ENCODE measurements around the gene FAM20A. TPM values are rescaled to one million over a fixed set of nuclear protein-coding genes. Genes with fewer than 3 reads are reported as not detected.

FAM20A gene
- total RNA-seq, 1 donor: 63.3 TPM

- Histone ChIP-seq H3K4me1 (ENCODE audit: insufficient read depth, low read length) (peaks cover 58% of the 10 kb centered on the region), H2AFZ (ENCODE audit: low read length) (no peak overlapping the region), H3K4me2 (ENCODE audit: insufficient read depth, low read length) (peak overlapping the region; percentile 49), H3K27me3 (ENCODE audit: insufficient read depth, low read length) (no peaks in the 10 kb centered on the region), H3K36me3 (ENCODE audit: insufficient read depth, low read length) (peaks cover 16% of the 10 kb centered on the region), H3K4me3 (ENCODE audit: insufficient read depth, low read length) (peak overlapping the region; percentile 25), H4K20me1 (ENCODE audit: insufficient read depth, low read length) (no peaks in the 10 kb centered on the region), H3K27ac (ENCODE audit: low read depth, low read length) (peak overlapping the region; percentile 43), H3K9me3 (ENCODE audit: low read depth, low read length) (no peaks in the 10 kb centered on the region), H3K79me2 (ENCODE audit: insufficient read depth, low read length) (peaks cover 8% of the 10 kb centered on the region)
- TF ChIP-seq, protein P1, sequence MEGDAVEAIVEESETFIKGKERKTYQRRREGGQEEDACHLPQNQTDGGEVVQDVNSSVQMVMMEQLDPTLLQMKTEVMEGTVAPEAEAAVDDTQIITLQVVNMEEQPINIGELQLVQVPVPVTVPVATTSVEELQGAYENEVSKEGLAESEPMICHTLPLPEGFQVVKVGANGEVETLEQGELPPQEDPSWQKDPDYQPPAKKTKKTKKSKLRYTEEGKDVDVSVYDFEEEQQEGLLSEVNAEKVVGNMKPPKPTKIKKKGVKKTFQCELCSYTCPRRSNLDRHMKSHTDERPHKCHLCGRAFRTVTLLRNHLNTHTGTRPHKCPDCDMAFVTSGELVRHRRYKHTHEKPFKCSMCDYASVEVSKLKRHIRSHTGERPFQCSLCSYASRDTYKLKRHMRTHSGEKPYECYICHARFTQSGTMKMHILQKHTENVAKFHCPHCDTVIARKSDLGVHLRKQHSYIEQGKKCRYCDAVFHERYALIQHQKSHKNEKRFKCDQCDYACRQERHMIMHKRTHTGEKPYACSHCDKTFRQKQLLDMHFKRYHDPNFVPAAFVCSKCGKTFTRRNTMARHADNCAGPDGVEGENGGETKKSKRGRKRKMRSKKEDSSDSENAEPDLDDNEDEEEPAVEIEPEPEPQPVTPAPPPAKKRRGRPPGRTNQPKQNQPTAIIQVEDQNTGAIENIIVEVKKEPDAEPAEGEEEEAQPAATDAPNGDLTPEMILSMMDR (IDR thresholded peaks at IDR 0.05; ENCODE audit: extremely low read depth, low read depth, low read length): no peak
- DNase-seq (ENCODE audit: insufficient read length, low spot score, missing footprints): peak; percentile 42
Measured at GRCh38 chr17:68592682-68593641, 8.2 kb downstream of the FAM20A start.

GRCh38 chr17:68592009-68592408 lies 9.2 kb downstream of the FAM20A start:
- Histone ChIP-seq H3K36me3 (ENCODE audit: insufficient read depth, low read length) (peaks cover 16% of the 10 kb centered on the region), H3K79me2 (ENCODE audit: insufficient read depth, low read length) (peaks cover 8% of the 10 kb centered on the region), H2AFZ (ENCODE audit: low read length) (no peak overlapping the region), H3K27me3 (ENCODE audit: insufficient read depth, low read length) (no peaks in the 10 kb centered on the region), H3K27ac (ENCODE audit: low read depth, low read length) (peak overlapping the region; percentile 14), H3K4me3 (ENCODE audit: insufficient read depth, low read length) (no peak overlapping the region), H3K4me1 (ENCODE audit: insufficient read depth, low read length) (peaks cover 61% of the 10 kb centered on the region), H3K4me2 (ENCODE audit: insufficient read depth, low read length) (peak overlapping the region; percentile 49), H3K9me3 (ENCODE audit: low read depth, low read length) (no peaks in the 10 kb centered on the region), H4K20me1 (ENCODE audit: insufficient read depth, low read length) (no peaks in the 10 kb centered on the region)
- TF ChIP-seq, protein P1 (IDR thresholded peaks at IDR 0.05; ENCODE audit: extremely low read depth, low read depth, low read length): no peak
- DNase-seq (ENCODE audit: insufficient read length, low spot score, missing footprints): no peak

GRCh38 chr17:68591583-68591982 lies 9.6 kb downstream of the FAM20A start:
- Histone ChIP-seq H3K4me3 (ENCODE audit: insufficient read depth, low read length) (no peak overlapping the region), H3K27me3 (ENCODE audit: insufficient read depth, low read length) (no peaks in the 10 kb centered on the region), H3K4me2 (ENCODE audit: insufficient read depth, low read length) (peak overlapping the region; percentile 49), H3K36me3 (ENCODE audit: insufficient read depth, low read length) (peaks cover 14% of the 10 kb centered on the region), H3K9me3 (ENCODE audit: low read depth, low read length) (no peaks in the 10 kb centered on the region), H4K20me1 (ENCODE audit: insufficient read depth, low read length) (no peaks in the 10 kb centered on the region), H3K27ac (ENCODE audit: low read depth, low read length) (no peak overlapping the region), H3K79me2 (ENCODE audit: insufficient read depth, low read length) (peaks cover 5% of the 10 kb centered on the region), H2AFZ (ENCODE audit: low read length) (no peak overlapping the region), H3K4me1 (ENCODE audit: insufficient read depth, low read length) (peaks cover 58% of the 10 kb centered on the region)
- DNase-seq (ENCODE audit: insufficient read length, low spot score, missing footprints): peak; percentile 66
- TF ChIP-seq, protein P1 (IDR thresholded peaks at IDR 0.05; ENCODE audit: extremely low read depth, low read depth, low read length): no peak

DNA sequence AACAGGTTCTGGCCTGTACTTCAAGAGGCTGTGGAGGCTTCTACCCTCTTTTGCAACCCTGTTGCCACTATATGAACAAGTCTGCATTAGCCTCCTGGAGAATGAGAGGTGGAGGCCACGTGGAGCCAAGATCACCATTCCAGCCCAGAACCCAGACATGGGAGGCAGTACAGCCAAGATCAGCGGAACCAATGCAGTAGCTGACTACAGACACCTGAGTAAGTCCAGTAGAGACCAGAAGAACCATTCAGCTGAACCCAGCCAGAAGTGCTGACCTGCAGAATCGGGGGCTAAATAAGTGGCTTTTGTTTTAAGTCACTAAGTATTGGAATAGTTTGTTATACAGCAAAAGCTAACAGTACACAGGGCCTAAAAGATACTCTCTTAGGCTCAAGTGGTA lies 12.1 kb downstream of the FAM20A start:
- H3K36me3 ChIP-seq (ENCODE audit: insufficient read depth, low read length): peaks cover 21% of the 10 kb centered on the region
- H2AFZ ChIP-seq (ENCODE audit: low read length): no peak overlapping the region
- H3K27ac ChIP-seq (ENCODE audit: low read depth, low read length): no peak overlapping the region
- no peaks in the 10 kb centered on the region for H3K27me3 ChIP-seq (ENCODE audit: insufficient read depth, low read length)
- TF ChIP-seq, protein P1 (IDR thresholded peaks at IDR 0.05; ENCODE audit: extremely low read depth, low read depth, low read length): no peak
- H3K4me2 ChIP-seq (ENCODE audit: insufficient read depth, low read length): no peak overlapping the region
- H3K79me2 ChIP-seq (ENCODE audit: insufficient read depth, low read length): peaks cover 3% of the 10 kb centered on the region
- no peak for DNase-seq (ENCODE audit: insufficient read length, low spot score, missing footprints)
- peaks cover 41% of the 10 kb centered on the region for H3K4me1 ChIP-seq (ENCODE audit: insufficient read depth, low read length)
- H4K20me1 ChIP-seq (ENCODE audit: insufficient read depth, low read length): no peaks in the 10 kb centered on the region
- no peaks in the 10 kb centered on the region for H3K9me3 ChIP-seq (ENCODE audit: low read depth, low read length)
- H3K4me3 ChIP-seq (ENCODE audit: insufficient read depth, low read length): no peak overlapping the region
